H1 (cell line): ENCODE data around the gene ADAMTS17.

Experiments used
- CHD2 ChIP-seq: IDR thresholded peaks from 2 replicates; pipeline ENCODE4 v1.6.1; 2012; ENCODE audit warnings: low read length, improper control_type of control experiment
- CTCF ChIP-seq, 3 experiments: IDR thresholded peaks; 1 replicate in 2 of 3; 2 replicates in 1 of 3; pipeline versions ENCODE4 v1.5.1 to v1.6.1; 2011; ENCODE audit warnings: low read length in 3 of 3, mild to moderate bottlenecking in 3 of 3, inconsistent platforms in 2 of 3, low read depth in 1 of 3, moderate library complexity in 1 of 3; ENCODE audit not compliant: insufficient read depth in 1 of 3; ENCODE audit errors: control extremely low read depth in 1 of 3
- E2F6 ChIP-seq: IDR thresholded peaks from 2 replicates; pipeline ENCODE4 v1.6.1; 2012; ENCODE audit warnings: inconsistent platforms
- EGR1 ChIP-seq: IDR thresholded peaks from 2 replicates; pipeline ENCODE4 v1.6.1; 2011; ENCODE audit warnings: low read depth, low read length, borderline replicate concordance
- EZH2 ChIP-seq: fragments of 200-600 bp; sonication (generic); IDR thresholded peaks from 2 replicates; pipeline ENCODE4 v1.7.1; 2012; ENCODE audit warnings: low read depth, mild to moderate bottlenecking, moderate library complexity, low read length, inconsistent platforms; ENCODE audit not compliant: severe bottlenecking
- MAFK ChIP-seq: IDR thresholded peaks from 2 replicates; pipeline ENCODE4 v1.6.1; 2012; ENCODE audit warnings: low read depth, mild to moderate bottlenecking, improper control_type of control experiment, low read length
- SAP30 ChIP-seq: fragments of 300-600 bp; sonication (generic); IDR thresholded peaks from 2 replicates; pipeline ENCODE4 v1.7.1; 2012; ENCODE audit warnings: low read length, moderate library complexity, mild to moderate bottlenecking, inconsistent platforms; ENCODE audit not compliant: insufficient read depth, insufficient replicate concordance
- YY1 ChIP-seq: IDR thresholded peaks from 2 replicates; pipeline ENCODE4 v1.6.1; 2011; ENCODE audit warnings: low read depth, mild to moderate bottlenecking, low read length

- TF ChIP-seq EZH2 (no peak), YY1 (no peak), SAP30 (no peak), E2F6 (no peak), CHD2 (no peak), MAFK (no peak), CTCF (IDR thresholded peaks at IDR 0.05; ENCODE audit: control extremely low read depth in 1 of 3, insufficient read depth in 1 of 3, low read depth in 1 of 3, low read length in 3 of 3) (no peak), EGR1 (no peak)
Observed at GRCh38 chr15:100092034-100092433, 249.7 kb downstream of the ADAMTS17 start.
